ENCODE results near the gene NLRC5. TPM values are rescaled to one million over a fixed set of nuclear protein-coding genes. Genes with fewer than 3 reads are reported as not detected.
A peak's percentile ranks its signal among the peaks of the same experiment; 100 is the strongest.

Gene NLRC5
- total RNA-seq, 1 donor from 2014 or later: 0.26 TPM

DNA sequence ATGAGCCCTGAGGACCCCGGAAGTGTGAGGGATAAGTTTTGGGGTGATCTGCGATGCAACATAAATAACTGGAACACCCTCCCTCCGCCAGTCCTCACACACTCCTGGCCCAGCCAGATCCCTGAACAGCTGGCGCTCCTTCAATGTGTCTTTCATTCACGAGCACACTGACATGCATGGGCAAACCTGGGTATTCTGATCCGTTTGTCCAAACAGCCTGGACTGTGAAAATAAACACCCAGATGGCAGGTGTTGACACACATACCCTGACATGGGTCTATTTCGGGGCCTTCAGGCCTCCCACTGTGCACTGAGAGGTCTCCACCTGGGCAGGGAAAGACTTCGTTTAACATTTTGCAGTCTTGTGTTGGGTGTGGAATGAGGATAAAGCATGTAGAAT, 100.0 kb downstream of the NLRC5 start:
- Mint-ChIP-seq H3K27ac (ENCODE audit: unreplicated experiment) (no peak overlapping the region), H3K9me3 (peaks cover 3% of the 10 kb centered on the region), H3K27me3 (ENCODE audit: low read depth) (no peaks in the 10 kb centered on the region), H3K36me3 (ENCODE audit: low read depth) (no peaks in the 10 kb centered on the region), H3K4me3 (peak overlapping the region; percentile 32), H3K4me1 (peaks cover 22% of the 10 kb centered on the region)
- no peak for DNase-seq (ENCODE audit: low read depth, low spot score)
- TF ChIP-seq, protein P1, sequence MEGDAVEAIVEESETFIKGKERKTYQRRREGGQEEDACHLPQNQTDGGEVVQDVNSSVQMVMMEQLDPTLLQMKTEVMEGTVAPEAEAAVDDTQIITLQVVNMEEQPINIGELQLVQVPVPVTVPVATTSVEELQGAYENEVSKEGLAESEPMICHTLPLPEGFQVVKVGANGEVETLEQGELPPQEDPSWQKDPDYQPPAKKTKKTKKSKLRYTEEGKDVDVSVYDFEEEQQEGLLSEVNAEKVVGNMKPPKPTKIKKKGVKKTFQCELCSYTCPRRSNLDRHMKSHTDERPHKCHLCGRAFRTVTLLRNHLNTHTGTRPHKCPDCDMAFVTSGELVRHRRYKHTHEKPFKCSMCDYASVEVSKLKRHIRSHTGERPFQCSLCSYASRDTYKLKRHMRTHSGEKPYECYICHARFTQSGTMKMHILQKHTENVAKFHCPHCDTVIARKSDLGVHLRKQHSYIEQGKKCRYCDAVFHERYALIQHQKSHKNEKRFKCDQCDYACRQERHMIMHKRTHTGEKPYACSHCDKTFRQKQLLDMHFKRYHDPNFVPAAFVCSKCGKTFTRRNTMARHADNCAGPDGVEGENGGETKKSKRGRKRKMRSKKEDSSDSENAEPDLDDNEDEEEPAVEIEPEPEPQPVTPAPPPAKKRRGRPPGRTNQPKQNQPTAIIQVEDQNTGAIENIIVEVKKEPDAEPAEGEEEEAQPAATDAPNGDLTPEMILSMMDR (conservative IDR thresholded peaks at IDR 0.05): no peak

DNA sequence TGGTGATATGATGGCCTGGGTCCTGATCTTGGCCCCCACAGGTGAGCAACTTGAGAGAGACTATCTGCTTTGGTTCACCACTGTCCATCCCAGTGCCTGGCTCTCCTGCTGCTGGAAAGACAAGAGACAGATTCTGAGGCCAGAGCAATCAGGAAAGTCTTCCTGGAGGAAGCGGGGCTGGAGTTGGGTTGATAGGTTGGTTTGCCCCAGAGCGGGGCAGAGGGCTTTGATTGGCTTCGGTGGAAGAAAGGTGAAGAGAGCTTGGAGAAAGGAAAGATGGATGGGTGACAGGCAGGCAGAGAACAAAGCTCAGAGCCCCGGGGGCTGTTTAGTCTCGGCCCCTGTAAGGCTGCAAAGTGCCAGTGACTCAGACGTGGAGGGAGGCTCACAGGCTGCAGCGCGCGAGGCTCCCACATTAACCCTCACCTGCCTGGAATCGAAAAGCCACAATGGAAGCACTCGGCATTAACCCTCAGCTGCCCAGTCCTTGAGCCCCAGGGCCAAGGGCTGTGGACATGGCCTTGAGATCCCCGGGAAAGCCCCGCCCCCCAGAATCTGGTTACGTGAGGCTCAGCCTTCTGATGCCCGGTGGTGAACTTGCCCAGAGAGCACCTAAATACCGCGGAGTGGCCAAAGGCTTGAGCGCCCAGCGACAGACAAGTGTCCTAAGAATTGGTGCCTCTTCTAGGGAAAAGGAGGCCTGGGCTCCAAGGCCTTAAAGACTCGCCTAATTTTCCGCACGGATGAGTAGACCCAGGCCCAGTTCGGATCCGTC, 102.0 kb downstream of the NLRC5 start:
- peak overlapping the region; percentile 83 for H3K27ac Mint-ChIP-seq (ENCODE audit: unreplicated experiment)
- H3K4me1 Mint-ChIP-seq: peaks cover 29% of the 10 kb centered on the region
- peak overlapping the region; percentile 94 for H3K4me3 Mint-ChIP-seq

DNA sequence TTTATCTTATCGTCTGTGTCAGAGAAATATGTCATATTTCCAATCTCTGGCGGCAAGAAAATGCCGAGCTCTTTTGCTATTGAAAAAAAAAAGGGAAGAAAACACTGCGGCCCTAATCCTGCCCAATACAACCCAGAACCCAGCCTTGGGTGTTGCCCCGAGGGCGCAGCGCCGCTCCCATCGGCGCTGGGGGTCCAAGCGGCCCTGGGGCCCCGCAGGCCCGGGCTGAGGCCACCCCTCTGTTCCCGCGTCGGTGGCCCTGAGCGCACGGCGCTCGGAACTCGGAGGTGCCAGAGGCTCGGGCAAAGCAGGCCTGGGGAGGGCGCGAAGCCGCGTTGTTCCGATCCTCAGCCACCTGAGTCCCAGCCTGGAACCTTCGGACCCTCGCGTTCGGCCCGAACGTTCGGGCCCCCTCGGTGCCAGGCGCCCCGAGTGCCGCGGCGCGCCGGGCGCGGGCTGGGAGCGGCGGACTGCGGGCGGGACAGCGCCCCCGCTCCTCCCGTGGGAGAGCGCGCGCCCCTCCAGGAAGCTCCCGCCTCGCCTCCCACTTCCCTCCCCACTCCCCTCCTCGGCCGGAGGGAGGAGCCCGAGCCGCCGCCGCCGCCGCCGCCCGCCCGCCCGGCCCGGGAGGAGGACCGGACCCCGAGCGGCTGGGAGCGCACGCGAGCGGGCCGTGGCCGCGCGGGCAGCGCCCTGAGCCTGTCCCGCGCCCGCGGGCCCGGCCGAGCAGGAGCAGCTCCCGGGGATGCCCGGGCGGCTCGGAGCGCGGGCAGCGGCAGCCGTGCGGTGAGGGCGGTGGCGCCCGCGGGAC, 102.8 kb downstream of the NLRC5 start, which contains the start of gene CPNE2:
TSS of gene CPNE2 (plus strand) at position 609 of the 811 bp plus-strand sequence. CDS start 18,160 bp downstream, outside the sequence.
- Mint-ChIP-seq H3K27me3 (ENCODE audit: low read depth) (no peaks in the 10 kb centered on the region), H3K9me3 (peaks cover 3% of the 10 kb centered on the region), H3K4me3 (peak within 1 kb of the TSS; percentile 94), H3K36me3 (ENCODE audit: low read depth) (no peaks in the 10 kb centered on the region), H3K27ac (ENCODE audit: unreplicated experiment) (peak within 1 kb of the TSS; percentile 83), H3K4me1 (peaks cover 29% of the 10 kb centered on the region)
- TF ChIP-seq, protein P1 (conservative IDR thresholded peaks at IDR 0.05): no peak
- DNase-seq (ENCODE audit: low read depth, low spot score): peak; percentile 46

More for the DNA sequence above, 102.0 kb downstream of the NLRC5 start:
- DNase-seq (ENCODE audit: low read depth, low spot score): peak; percentile 39
- H3K36me3 Mint-ChIP-seq (ENCODE audit: low read depth): no peaks in the 10 kb centered on the region
- H3K9me3 Mint-ChIP-seq: peaks cover 3% of the 10 kb centered on the region
- H3K27me3 Mint-ChIP-seq (ENCODE audit: low read depth): no peaks in the 10 kb centered on the region
- TF ChIP-seq, protein P1 (conservative IDR thresholded peaks at IDR 0.05): no peak

DNA sequence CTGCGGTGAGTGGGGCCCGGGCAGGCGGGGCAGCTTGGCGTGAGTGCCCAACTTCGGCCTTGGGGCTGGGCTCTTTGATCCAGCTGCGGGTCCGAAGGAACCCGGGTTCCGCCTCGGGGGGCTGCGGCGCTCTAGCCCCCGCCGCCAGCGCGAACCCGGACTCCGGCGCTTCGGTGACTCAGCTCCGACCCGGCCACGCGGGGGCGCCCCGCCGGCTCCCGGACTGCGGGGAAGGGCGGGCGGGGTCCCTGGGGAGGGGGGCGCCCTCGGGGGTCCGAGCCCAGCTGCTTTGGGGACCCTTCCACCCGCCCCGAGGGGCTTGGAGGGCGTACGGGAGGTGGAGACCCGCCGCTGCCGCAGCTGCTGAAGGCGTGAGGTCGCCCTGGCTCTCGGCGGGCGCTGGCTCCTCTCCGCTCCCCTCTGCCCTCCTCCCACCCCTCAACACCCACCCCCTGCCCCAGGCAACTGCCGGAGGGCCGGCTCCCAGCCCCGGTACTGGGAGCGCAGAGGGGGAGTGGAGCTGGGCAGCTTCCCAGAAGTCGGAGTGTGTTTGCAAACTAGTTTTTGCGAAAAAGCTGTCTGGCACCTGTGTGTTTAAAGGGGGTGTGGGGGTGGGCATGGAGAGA, 103.5 kb downstream of the NLRC5 start:
- DNase-seq (ENCODE audit: low read depth, low spot score): peak; percentile 33
- TF ChIP-seq, protein P1 (conservative IDR thresholded peaks at IDR 0.05): peak; percentile 82
- H3K27me3 Mint-ChIP-seq (ENCODE audit: low read depth): no peaks in the 10 kb centered on the region

More for the DNA sequence above, 103.5 kb downstream of the NLRC5 start:
- Mint-ChIP-seq H3K27ac (ENCODE audit: unreplicated experiment) (no peak overlapping the region), H3K36me3 (ENCODE audit: low read depth) (no peaks in the 10 kb centered on the region), H3K4me3 (peak overlapping the region; percentile 91), H3K9me3 (peaks cover 3% of the 10 kb centered on the region), H3K4me1 (peaks cover 29% of the 10 kb centered on the region)

Data from neural crest cell (in vitro differentiated cells).